ENCODE measurements around the gene SEC23A.
A peak's percentile ranks its signal among the peaks of the same experiment; 100 is the strongest.
"Not testable (repeated sequence)": the region's sequence is repeated elsewhere in the genome, so short reads cannot be mapped to it uniquely, and the experiment has no call there.

The SEC23A gene

GRCh38 chr14:39102969-39103957 lies at the start of gene SEC23A:
TSS of gene SEC23A (minus strand) at chr14:39103235. CDS start at chr14:39096118, 7,117 bp downstream.
- DNase-seq, result peak; percentile 71

- DNase-seq, result no peak
Observed at GRCh38 chr14:39145266-39145966, 42.4 kb upstream of the SEC23A start.

- not testable (repeated sequence) for DNase-seq
Observed at GRCh38 chr14:39143226-39143625, 40.2 kb upstream of the SEC23A start.

GRCh38 chr14:39141623-39142022 lies 38.6 kb upstream of the SEC23A start:
- not testable (repeated sequence) for DNase-seq

GRCh38 chr14:39140170-39140569 lies 37.1 kb upstream of the SEC23A start:
- DNase-seq, result no peak

GRCh38 chr14:39138440-39138839 lies 35.4 kb upstream of the SEC23A start:
- DNase-seq, result no peak

- DNase-seq, result not testable (repeated sequence)
Observed at GRCh38 chr14:39137835-39138234, 34.8 kb upstream of the SEC23A start.

GRCh38 chr14:39122330-39123138 lies 19.5 kb upstream of the SEC23A start:
- no peak for DNase-seq

GRCh38 chr14:39114073-39114838 lies 11.2 kb upstream of the SEC23A start, which contains the start of gene GEMIN2:
TSS of gene GEMIN2 (plus strand) at chr14:39114323. CDS start at chr14:39114339, 16 bp downstream.
- peak; percentile 89 for DNase-seq

GRCh38 chr14:39113685-39114072 lies 10.6 kb upstream of the SEC23A start:
- DNase-seq, result no peak

GRCh38 chr14:39109893-39110715 lies 7.1 kb upstream of the SEC23A start:
- DNase-seq, result no peak

GRCh38 chr14:39108791-39109190 lies 5.8 kb upstream of the SEC23A start:
- DNase-seq, result no peak

- no peak for DNase-seq
Observed at GRCh38 chr14:39107591-39107996, 4.6 kb upstream of the SEC23A start.

- not testable (repeated sequence) for DNase-seq
Observed at GRCh38 chr14:39104078-39104801, 1.2 kb upstream of the SEC23A start.

GRCh38 chr14:39102265-39102968 lies 618 bp downstream of the SEC23A start:
- DNase-seq, result no peak

- DNase-seq, result no peak
Observed at GRCh38 chr14:39099748-39100147, 3.3 kb downstream of the SEC23A start.

- not testable (repeated sequence) for DNase-seq
Observed at GRCh38 chr14:39099215-39099614, 3.8 kb downstream of the SEC23A start.

- DNase-seq, result no peak
Observed at GRCh38 chr14:39097159-39097558, 5.9 kb downstream of the SEC23A start.

GRCh38 chr14:39094515-39094914 lies 8.5 kb downstream of the SEC23A start:
- DNase-seq, result no peak

GRCh38 chr14:39091716-39092115 lies 11.3 kb downstream of the SEC23A start:
- no peak for DNase-seq
